IMR-90 (cell line): ENCODE measurements around the gene TMPRSS6. TPM values are rescaled to one million over a fixed set of nuclear protein-coding genes. Genes with fewer than 3 reads are reported as not detected.

Experiments used
- ATAC-seq: fragments of 200-7000 bp; cut with Tn5 transposase; 2 replicates; pipeline ENCODE4 v1.9.1; 2020; ENCODE audit warnings: low read depth, mild to moderate bottlenecking, moderate library complexity
- BruUV-seq: library from RNA; stranded (reverse); fragments of 400-500 nt; replicated peaks from 2 replicates; lab custom pipeline; 2021; lab: Mats Ljungman, UMichigan
- CTCF ChIA-PET: fragments of 300-600 bp; formaldehyde crosslinking; extraction: SDS; loops from one replicate; lab custom pipeline; 2021; ENCODE audit warnings: antibody characterized with exemption; lab: Yijun Ruan, JAX
- POLR2A ChIA-PET: fragments of 300-600 bp; sonication (Branson Sonifier 250); formaldehyde crosslinking; loops from one replicate; lab custom pipeline; 2022; ENCODE audit warnings: antibody characterized with exemption; ENCODE audit not compliant: unreplicated experiment; lab: Charles Lee
- DNase-seq: peaks from one replicate; pipeline ENCODE4 v3.0.0; 2013
- H2AFZ ChIP-seq: replicated peaks from 2 replicates; pipeline ENCODE3; 2013; ENCODE audit warnings: low read length, mild to moderate bottlenecking; ENCODE audit not compliant: poor library complexity
- H2AK5ac ChIP-seq: 2 replicates; pipeline ENCODE4 v1.6.1; 2013; ENCODE audit warnings: low read depth, low read length, inconsistent platforms
- H2AK9ac ChIP-seq: replicated peaks from 2 replicates; pipeline ENCODE3; 2013; ENCODE audit warnings: mild to moderate bottlenecking, low read depth, low read length, moderate library complexity; ENCODE audit not compliant: poor library complexity
- H2BK120ac ChIP-seq: 2 replicates; pipeline ENCODE4 v1.6.1; 2013; ENCODE audit warnings: low read depth, low read length, inconsistent platforms
- H2BK15ac ChIP-seq: 3 replicates; pipeline ENCODE4 v1.6.1; 2013; ENCODE audit warnings: low read depth, low read length, inconsistent platforms
- H2BK20ac ChIP-seq: 2 replicates; pipeline ENCODE4 v1.6.1; 2013; ENCODE audit warnings: low read depth, mild to moderate bottlenecking, inconsistent platforms, low read length, moderate library complexity
- H2BK5ac ChIP-seq: 2 replicates; pipeline ENCODE4 v1.6.1; 2013; ENCODE audit warnings: mild to moderate bottlenecking, low read depth, low read length, inconsistent platforms; ENCODE audit not compliant: poor library complexity, severe bottlenecking
- H3K14ac ChIP-seq: replicated peaks from 2 replicates; pipeline ENCODE4 v1.6.1; 2013; ENCODE audit warnings: low read depth, low read length, inconsistent platforms
- H3K18ac ChIP-seq: 2 replicates; pipeline ENCODE4 v1.6.1; 2013; ENCODE audit warnings: low read depth, low read length, control low read depth
- H3K23ac ChIP-seq: 2 replicates; pipeline ENCODE4 v1.6.1; 2013; ENCODE audit warnings: low read depth, low read length, inconsistent platforms
- H3K27ac ChIP-seq: 2 replicates; pipeline ENCODE4 v1.5.1; 2013; ENCODE audit warnings: mild to moderate bottlenecking, control low read depth, low read length; ENCODE audit not compliant: insufficient read depth
- H3K27me3 ChIP-seq: 2 replicates; pipeline ENCODE4 v1.6.1; 2013; ENCODE audit warnings: low read length; ENCODE audit not compliant: control insufficient read depth, insufficient read depth
- H3K36me3 ChIP-seq: 2 replicates; pipeline ENCODE4 v1.6.1; 2013; ENCODE audit warnings: low read length, mixed read lengths; ENCODE audit not compliant: control insufficient read depth, insufficient read depth
- H3K4ac ChIP-seq: 2 replicates; pipeline ENCODE4 v1.6.1; 2013; ENCODE audit warnings: low read depth, low read length, inconsistent platforms
- H3K4me1 ChIP-seq: 2 replicates; pipeline ENCODE4 v1.6.1; 2013; ENCODE audit warnings: low read length, mixed read lengths; ENCODE audit not compliant: control insufficient read depth, insufficient read depth
- H3K4me2 ChIP-seq: 2 replicates; pipeline ENCODE4 v1.6.1; 2013; ENCODE audit warnings: low read depth, mild to moderate bottlenecking, control low read depth, low read length, moderate library complexity
- H3K4me3 ChIP-seq: 2 replicates; pipeline ENCODE4 v1.5.1; 2013; ENCODE audit warnings: low read depth, mild to moderate bottlenecking, control low read depth, low read length, moderate library complexity; ENCODE audit not compliant: insufficient read depth
- H3K56ac ChIP-seq: 2 replicates; pipeline ENCODE4 v1.6.1; 2013; ENCODE audit warnings: low read length, inconsistent platforms; ENCODE audit not compliant: insufficient read depth; ENCODE audit errors: extremely low read depth
- H3K79me1 ChIP-seq, 2 experiments: 2 replicates each; pipeline ENCODE4 v1.6.1; 2013; ENCODE audit warnings: low read length in 2 of 2, inconsistent platforms in 1 of 2, low read depth in 1 of 2
- H3K9ac ChIP-seq: 2 replicates; pipeline ENCODE4 v1.6.1; 2013; ENCODE audit warnings: low read depth, low read length, control low read depth
- H3K9me1 ChIP-seq: 2 replicates; pipeline ENCODE4 v1.6.1; 2013; ENCODE audit warnings: low read length, inconsistent platforms; ENCODE audit not compliant: insufficient read depth
- H3K9me3 ChIP-seq: 2 replicates; pipeline ENCODE4 v1.6.1; 2013; ENCODE audit warnings: low read length; ENCODE audit not compliant: control insufficient read depth, insufficient read depth
- H4K20me1 ChIP-seq: 2 replicates; pipeline ENCODE4 v1.6.1; 2013; ENCODE audit warnings: low read length, inconsistent platforms; ENCODE audit not compliant: insufficient read depth
- H4K5ac ChIP-seq: 2 replicates; pipeline ENCODE4 v1.6.1; 2013; ENCODE audit warnings: mild to moderate bottlenecking, low read depth, low read length, control low read depth
- H4K8ac ChIP-seq, 2 experiments: 2 replicates each; pipeline ENCODE4 v1.6.1; 2013; ENCODE audit warnings: low read depth in 2 of 2, low read length in 2 of 2, control low read depth in 1 of 2, inconsistent platforms in 1 of 2
- H4K91ac ChIP-seq: 2 replicates; pipeline ENCODE4 v1.6.1; 2013; ENCODE audit warnings: low read depth, low read length, inconsistent platforms; ENCODE audit not compliant: insufficient read depth
- CHD1 ChIP-seq: IDR thresholded peaks from 2 replicates; pipeline ENCODE4 v1.6.1; 2012; ENCODE audit warnings: low read depth, low read length, improper control_type of control experiment
- FOS ChIP-seq: fragments of 150-350 bp; IDR thresholded peaks from 2 replicates; pipeline ENCODE4 v1.6.1; 2016; ENCODE audit warnings: low read depth, low read length
- MAZ ChIP-seq: IDR thresholded peaks from 2 replicates; pipeline ENCODE4 v1.6.1; 2012; ENCODE audit warnings: low read depth, mild to moderate bottlenecking, low read length, improper control_type of control experiment, moderate library complexity, borderline replicate concordance
- NFE2L2 ChIP-seq: fragments of 150-350 bp; IDR thresholded peaks from 2 replicates; pipeline ENCODE4 v1.6.1; 2016; ENCODE audit warnings: low read depth, mild to moderate bottlenecking, low read length
- WGBS, 2 experiments: methylation state at CpG; one replicate each; pipeline versions ENCODE4 v1.1.5 to v1.1.7; 2013; ENCODE audit warnings: missing lambda C conversion rate in 2 of 2; ENCODE audit not compliant: insufficient read length in 1 of 2; ENCODE audit errors: extremely low coverage in 2 of 2; 5-methylcytosine and 5-hydroxymethylcytosine counted together
- dilution Hi-C: fragments of 300-500 bp; cut with HindIII; formaldehyde crosslinking; loops from one replicate; pipeline ENCODE4 v1.14.3; 2018; ENCODE audit warnings: low sequenced_read_pairs; ENCODE audit not compliant: unreplicated experiment
- in situ Hi-C: fragments of 300-500 bp; cut with MboI; formaldehyde crosslinking; loops from 3 replicates; pipeline ENCODE4 v1.14.3; 2019; ENCODE audit warnings: low sequenced_read_pairs, inconsistent platforms, mixed read lengths
- intact Hi-C: fragments of 100-400 bp; cut with micrococcal nuclease; formaldehyde crosslinking; loops from 2 replicates; pipeline ENCODE4 v1.10.0; 2022
- polyA plus RNA-seq, 3 experiments: library from polyadenylated mRNA; depleted of rRNA; stranded (reverse); fragments of >200 nt; gene quantifications; 2 replicates each; pipeline ENCODE4 v1.2.3, GENCODE V29; 2012; ENCODE audit warnings: low replicate concordance in 1 of 3
- total RNA-seq: library from RNA; depleted of rRNA; stranded (reverse); fragments of >200 nt; gene quantifications from 2 replicates; pipeline ENCODE4 v1.2.3, GENCODE V29; 2012

Gene TMPRSS6
- total and polyA plus RNA-seq, 2 of the 4 experiments (the other 2 are of a cell fraction), result not detected

DNA sequence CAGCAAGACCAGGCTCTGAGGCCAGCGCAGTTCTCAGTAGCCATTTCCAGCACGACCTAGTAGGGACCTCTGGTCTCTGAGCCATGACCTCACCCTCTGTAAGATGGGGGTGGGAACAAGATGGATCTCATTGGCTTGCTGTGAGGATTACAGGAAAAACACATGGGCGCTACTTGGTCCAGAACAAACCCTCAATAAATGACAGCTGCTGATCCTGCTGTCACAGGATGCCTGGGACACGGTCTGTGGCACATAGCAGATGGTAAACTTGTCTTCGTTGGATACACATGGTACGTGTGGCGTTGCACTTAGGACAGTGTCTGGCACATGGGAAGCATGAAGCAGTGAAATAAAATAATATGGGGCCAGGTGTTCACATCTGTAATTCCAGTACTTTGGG is 62.5 kb downstream of the TMPRSS6 start:
- no peak overlapping the region for H3K9ac ChIP-seq
- peaks cover 3% of the 10 kb centered on the region for H3K4me1 ChIP-seq
- H4K91ac ChIP-seq, result peak overlapping the region; percentile 12; the same call in 1 of the 2 replicates
- no TSS peak for BruUV-seq
- ATAC-seq (no peak), DNase-seq (no peak)
- H3K4me2 ChIP-seq, result no peak overlapping the region
- no peak overlapping the region for H2BK15ac ChIP-seq
- H3K9me1 ChIP-seq, result peaks cover 6% of the 10 kb centered on the region; the same call in 1 of the 2 replicates
- 0 out of 2 replicates have a peak overlapping the region, but pooled peaks have one; percentile 6 for H2BK20ac ChIP-seq
- H3K36me3 ChIP-seq, result no peaks in the 10 kb centered on the region
- H4K20me1 ChIP-seq, result no peaks in the 10 kb centered on the region
- ChIA-PET CTCF (interaction anchor here (1.1 to 1.3 kb wide), 2 partner anchors 9 to 14 kb away, joined by 3 to 5 read pairs; no protein-coding TSS in a partner anchor), POLR2A (no interaction called here)
- H2BK5ac ChIP-seq, result no peak overlapping the region
- no peak overlapping the region for H2BK120ac ChIP-seq
- H3K27ac ChIP-seq, result no peak overlapping the region
- no peak overlapping the region for H2AK5ac ChIP-seq
- no peak overlapping the region for H3K4ac ChIP-seq
- no peak overlapping the region for H4K8ac ChIP-seq
- peaks cover 0 to 2% of the 10 kb centered on the region in 2 experiments; a peak in 3 of 4 replicates for H3K79me1 ChIP-seq
- H3K18ac ChIP-seq, result no peak overlapping the region
- no peak overlapping the region for H4K5ac ChIP-seq
- no peak overlapping the region for H2AK9ac ChIP-seq
- H3K4me3 ChIP-seq, result no peak overlapping the region
- intact Hi-C loops (no loop called here), dilution Hi-C loops (no loop called here), in situ Hi-C loops (no loop called here)
- TF ChIP-seq CHD1 (no peak), MAZ (no peak), FOS (no peak), NFE2L2 (no peak)
- no peak overlapping the region for H3K14ac ChIP-seq
- H3K27me3 ChIP-seq, result peaks cover 2% of the 10 kb centered on the region; the same call in 1 of the 2 replicates
- H3K23ac ChIP-seq, result no peak overlapping the region
- WGBS, 2 experiments, result 60% methylated on average over 2 of the region's 7 CpGs; no CpG with 5 or more reads in 1 of the 2 experiments
- no peak overlapping the region for H3K56ac ChIP-seq
- no peaks in the 10 kb centered on the region for H3K9me3 ChIP-seq
- H2AFZ ChIP-seq, result no peak overlapping the region
